T-cell (primary cell): ENCODE data around the gene TNFAIP2. TPM values are rescaled to one million over a fixed set of nuclear protein-coding genes. Genes with fewer than 3 reads are reported as not detected.

Experiments used
- ATAC-seq, 4 experiments: fragments of 200-7000 bp in 3 of 4; fragments of 150-1000 bp in 1 of 4; cut with Tn5 transposase; replicated peaks in 1 of 4; 1 replicate in 3 of 4; 2 replicates in 1 of 4; pipeline ENCODE4 v1.10.0; 2021; ENCODE audit warnings: moderate library complexity in 3 of 4, mild to moderate bottlenecking in 2 of 4, moderate number of reproducible peaks in 1 of 4
- CTCF ChIA-PET, 2 donors: fragments of 300-600 bp; sonication (Branson Sonifier 250); formaldehyde crosslinking; loops; one replicate each; lab custom pipeline; 2022; ENCODE audit warnings: antibody characterized with exemption in 2 of 2; lab: Charles Lee
- POLR2A ChIA-PET, 2 donors: fragments of 300-600 bp; sonication (Branson Sonifier 250); formaldehyde crosslinking; loops; one replicate each; lab custom pipeline; 2022; ENCODE audit warnings: antibody characterized with exemption in 2 of 2; lab: Charles Lee
- DNase-seq, 35 experiments: peaks; one replicate each; pipeline versions ENCODE4 v3.0.0 to v3.0.0-alpha.2; 2013 to 2023
- H3K27ac ChIP-seq: one replicate; pipeline ENCODE4 v1.5.1; 2013; ENCODE audit warnings: low read length
- H3K27me3 ChIP-seq, 2 experiments: replicated peaks in 1 of 2; 1 replicate in 1 of 2; 2 replicates in 1 of 2; pipeline versions ENCODE4 v1.6.1 to v1.7.0; 2013; ENCODE audit warnings: low read length in 1 of 2, mixed read lengths in 1 of 2; ENCODE audit not compliant: control insufficient read depth in 2 of 2, insufficient read depth in 2 of 2; ENCODE audit errors: extremely low read depth in 1 of 2
- H3K36me3 ChIP-seq, 2 donors: 1 replicate in 1 of 2; 2 replicates in 1 of 2; pipeline versions ENCODE4 v1.6.1 to v1.7.0; 2013; ENCODE audit warnings: low read length in 1 of 2; ENCODE audit not compliant: control insufficient read depth in 2 of 2, insufficient read depth in 1 of 2; ENCODE audit errors: extremely low read depth in 1 of 2
- H3K4me1 ChIP-seq, 2 experiments: 1 replicate in 1 of 2; 2 replicates in 1 of 2; pipeline versions ENCODE4 v1.6.1 to v1.7.0; 2013; ENCODE audit warnings: low read length in 2 of 2, mixed read lengths in 1 of 2; ENCODE audit not compliant: insufficient read depth in 2 of 2, control insufficient read depth in 1 of 2; ENCODE audit errors: extremely low read depth in 1 of 2
- H3K4me3 ChIP-seq, 2 donors: 1 replicate in 1 of 2; 2 replicates in 1 of 2; pipeline versions ENCODE4 v1.5.1 to v1.7.0; 2013; ENCODE audit warnings: mild to moderate bottlenecking in 2 of 2, low read length in 1 of 2, moderate library complexity in 1 of 2; ENCODE audit not compliant: control insufficient read depth in 1 of 2; ENCODE audit errors: extremely low read depth in 1 of 2
- H3K9me3 ChIP-seq: 2 replicates; pipeline ENCODE4 v1.7.0; 2013
- H3K27ac Mint-ChIP-seq, 2 donors: one replicate each; pipeline ENCODE4 v1.8.0; 2020 to 2021; ENCODE audit warnings: mild to moderate bottlenecking in 2 of 2, mixed read lengths in 2 of 2
- H3K27me3 Mint-ChIP-seq, 2 donors: one replicate each; pipeline ENCODE4 v1.8.0; 2021 to 2022; ENCODE audit warnings: mixed read lengths in 2 of 2
- H3K36me3 Mint-ChIP-seq: one replicate; pipeline ENCODE4 v1.8.0; 2021; ENCODE audit warnings: mixed read lengths
- H3K4me1 Mint-ChIP-seq, 3 donors: one replicate each; pipeline ENCODE4 v1.8.0; 2020 to 2022; ENCODE audit warnings: mixed read lengths in 3 of 3, mild to moderate bottlenecking in 1 of 3
- H3K4me3 Mint-ChIP-seq, 3 donors: one replicate each; pipeline ENCODE4 v1.8.0; 2020 to 2022; ENCODE audit warnings: mild to moderate bottlenecking in 3 of 3, mixed read lengths in 3 of 3, moderate library complexity in 3 of 3
- H3K9me3 Mint-ChIP-seq, 3 donors: one replicate each; pipeline ENCODE4 v1.8.0; 2020 to 2022; ENCODE audit warnings: mixed read lengths in 3 of 3
- WGBS: methylation state at CpG from one replicate; pipeline ENCODE4 v1.1.5; 2013; ENCODE audit warnings: missing lambda C conversion rate; ENCODE audit not compliant: insufficient coverage; 5-methylcytosine and 5-hydroxymethylcytosine counted together
- total RNA-seq, 35 experiments: library from RNA in 6 of 35; stranded (reverse) in 6 of 35; fragments of 120-200 nt in 1 of 35; gene quantifications; one replicate each; pipeline versions ENCODE4 v1.2.1 to v1.2.4 and lab custom pipeline; 2013 to 2026

The TNFAIP2 gene
- total RNA-seq, 5 donors from 2014 or later (not counting 1 experiment from before 2014, with no cell fraction given): 0.93 to 2.1 (median 1.0) TPM

- CTCF ChIA-PET: no interaction called here
- no peaks in the 10 kb centered on the region for H3K4me1 Mint-ChIP-seq
- no peak for ATAC-seq
- POLR2A ChIA-PET: no interaction called here
- WGBS: 97% methylated on average over 2 of the region's 2 CpGs
- no peak overlapping the region for H3K27ac Mint-ChIP-seq
- Histone ChIP-seq H3K4me1 (peaks cover 0 to 9% of the 10 kb centered on the region in 2 experiments), H3K36me3 (no peaks in the 10 kb centered on the region), H3K27me3 (peaks cover 4 to 47% of the 10 kb centered on the region in 2 experiments), H3K27ac (no peak overlapping the region), H3K9me3 (no peaks in the 10 kb centered on the region), H3K4me3 (no peak overlapping the region)
- H3K36me3 Mint-ChIP-seq: no peaks in the 10 kb centered on the region
- H3K9me3 Mint-ChIP-seq: no peaks in the 10 kb centered on the region
- no peak overlapping the region for H3K4me3 Mint-ChIP-seq
- peaks cover 16 to 18% of the 10 kb centered on the region in 2 donors for H3K27me3 Mint-ChIP-seq
- no peak for DNase-seq
Measured at GRCh38 chr14:103081951-103082350, 41.3 kb upstream of the TNFAIP2 start.

DNA sequence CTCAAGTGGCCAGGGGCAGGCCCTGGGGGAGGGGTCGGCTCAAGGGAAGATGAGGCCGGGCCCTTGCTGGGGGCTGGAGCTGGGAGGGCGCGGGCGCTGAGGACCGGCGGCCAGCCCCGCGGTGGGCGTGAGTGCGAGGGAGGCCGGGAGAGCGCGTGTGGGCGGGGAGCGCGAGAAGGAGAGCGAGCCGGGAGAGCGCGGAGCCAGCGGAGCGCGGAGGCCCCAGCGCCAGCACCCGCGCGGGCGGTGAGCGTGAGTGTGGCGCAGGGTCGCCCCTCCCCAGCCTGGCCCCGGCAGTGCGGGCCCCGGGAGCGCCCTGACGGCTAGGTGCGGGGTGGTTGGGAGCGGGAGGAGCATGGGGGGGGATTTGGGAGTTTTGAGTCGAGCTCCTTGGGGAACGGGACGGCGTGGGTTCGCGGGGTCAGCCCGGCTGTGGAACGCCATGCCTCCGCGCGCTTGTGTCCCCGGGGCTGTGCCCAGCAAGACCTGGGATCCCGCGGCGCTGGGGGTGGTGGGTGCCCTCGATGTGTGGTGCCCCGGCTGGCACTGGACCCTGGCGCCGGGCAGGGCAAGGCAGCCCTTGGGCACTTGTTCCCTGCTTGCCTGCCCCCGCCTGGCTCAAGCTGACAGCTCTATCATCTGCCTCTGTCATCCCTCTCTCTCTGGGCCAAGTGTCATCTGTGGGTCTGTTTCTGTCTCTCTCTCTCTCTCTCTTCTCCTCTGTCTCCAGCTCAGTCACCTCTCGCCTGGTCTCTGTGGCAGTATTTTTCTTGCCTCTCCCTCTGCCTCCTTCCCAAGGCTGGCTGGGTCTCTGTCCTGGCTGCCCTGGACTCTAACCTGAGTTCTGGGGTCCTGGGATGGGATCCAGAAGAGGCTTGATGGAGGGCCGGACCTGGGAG is 39.0 kb upstream of the TNFAIP2 start, which contains the start of gene LBHD2:
Gene LBHD2 (plus strand): TSS at position 190 of the 899 bp plus-strand sequence. CDS start 1,803 bp downstream, outside the sequence.
- Histone ChIP-seq H3K4me1 (no peaks in the 10 kb centered on the region), H3K36me3 (no peaks in the 10 kb centered on the region), H3K4me3 (no peak within 1 kb of the TSS), H3K27me3 (peaks cover 4 to 54% of the 10 kb centered on the region in 2 experiments), H3K9me3 (no peaks in the 10 kb centered on the region), H3K27ac (no peak within 1 kb of the TSS)
- H3K4me3 Mint-ChIP-seq: no peak within 1 kb of the TSS
- CTCF ChIA-PET: no interaction called here
- H3K4me1 Mint-ChIP-seq: no peaks in the 10 kb centered on the region
- WGBS: 26% methylated on average over 52 of the region's 61 CpGs
- H3K27ac Mint-ChIP-seq: no peak within 1 kb of the TSS
- H3K36me3 Mint-ChIP-seq: no peaks in the 10 kb centered on the region
- no peaks in the 10 kb centered on the region for H3K9me3 Mint-ChIP-seq
- DNase-seq: no peak
- H3K27me3 Mint-ChIP-seq: peaks cover 20 to 24% of the 10 kb centered on the region in 2 donors
- POLR2A ChIA-PET: no interaction called here
- peak in 1 of 4 experiments; percentile 21 for ATAC-seq

DNA sequence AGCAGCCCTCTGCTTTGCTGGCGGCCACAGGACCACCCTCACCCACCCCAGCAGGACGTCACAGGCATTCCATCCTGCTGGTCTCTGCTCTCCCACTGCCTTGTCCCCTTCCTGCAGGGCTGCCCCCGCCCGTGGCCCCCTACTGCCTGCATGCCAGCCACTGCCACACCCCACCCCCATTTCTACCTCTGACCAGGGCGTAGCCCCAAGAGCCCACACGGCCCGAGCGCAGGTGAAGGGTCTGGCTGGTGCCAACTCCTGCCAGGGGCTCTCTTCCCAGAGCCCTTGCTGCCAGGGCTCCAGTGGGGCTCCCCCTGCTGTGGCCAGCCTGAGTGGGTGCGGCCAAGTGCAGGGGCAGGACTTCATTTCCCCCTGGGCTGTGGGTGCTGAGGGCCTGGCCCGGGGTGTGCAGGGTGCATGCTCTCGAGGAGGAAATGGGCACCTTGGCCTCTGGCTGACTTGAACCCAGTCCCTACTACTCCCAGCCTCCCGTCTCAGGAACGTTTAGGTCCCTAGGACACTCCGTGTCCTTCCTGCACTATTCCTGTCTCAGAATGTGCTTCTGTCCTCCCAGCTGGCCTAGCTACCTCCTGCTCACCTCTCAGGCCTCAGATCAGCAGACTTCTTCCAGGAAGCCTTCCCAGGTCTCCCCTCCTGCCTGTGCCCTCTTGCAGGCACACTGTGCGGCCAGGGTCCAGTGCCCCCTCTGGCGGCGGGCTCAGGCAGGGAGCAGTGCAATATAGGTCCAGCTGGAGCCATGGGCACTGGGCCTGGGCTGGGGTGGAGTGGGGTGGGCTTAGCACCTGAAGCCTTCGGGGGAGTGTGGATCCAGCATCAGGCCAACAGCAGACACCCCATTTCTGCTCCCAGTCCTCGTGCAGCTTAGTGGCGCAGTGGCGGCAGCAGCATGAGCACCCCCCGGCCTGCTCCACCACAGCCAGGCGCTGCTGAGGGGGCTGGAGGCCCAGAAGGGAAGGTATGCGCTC is 37.9 kb upstream of the TNFAIP2 start:
- peaks cover 4 to 59% of the 10 kb centered on the region in 2 experiments for H3K27me3 ChIP-seq
- no peak overlapping the region for H3K4me3 Mint-ChIP-seq
- no peaks in the 10 kb centered on the region for H3K4me1 Mint-ChIP-seq
- H3K4me3 ChIP-seq: no peak overlapping the region
- no peaks in the 10 kb centered on the region for H3K9me3 ChIP-seq
- H3K27me3 Mint-ChIP-seq: peaks cover 20 to 24% of the 10 kb centered on the region in 2 donors
- H3K36me3 Mint-ChIP-seq: no peaks in the 10 kb centered on the region
- no peak overlapping the region for H3K27ac ChIP-seq
- ChIA-PET POLR2A (no interaction called here), CTCF (no interaction called here)
- WGBS: 78% methylated on average over 20 of the region's 24 CpGs
- H3K4me1 ChIP-seq: peaks cover 0 to under 1% of the 10 kb centered on the region in 2 experiments
- no peak for DNase-seq
- ATAC-seq: no peak
- no peaks in the 10 kb centered on the region for H3K9me3 Mint-ChIP-seq
- H3K27ac Mint-ChIP-seq: no peak overlapping the region
- H3K36me3 ChIP-seq: no peaks in the 10 kb centered on the region

DNA sequence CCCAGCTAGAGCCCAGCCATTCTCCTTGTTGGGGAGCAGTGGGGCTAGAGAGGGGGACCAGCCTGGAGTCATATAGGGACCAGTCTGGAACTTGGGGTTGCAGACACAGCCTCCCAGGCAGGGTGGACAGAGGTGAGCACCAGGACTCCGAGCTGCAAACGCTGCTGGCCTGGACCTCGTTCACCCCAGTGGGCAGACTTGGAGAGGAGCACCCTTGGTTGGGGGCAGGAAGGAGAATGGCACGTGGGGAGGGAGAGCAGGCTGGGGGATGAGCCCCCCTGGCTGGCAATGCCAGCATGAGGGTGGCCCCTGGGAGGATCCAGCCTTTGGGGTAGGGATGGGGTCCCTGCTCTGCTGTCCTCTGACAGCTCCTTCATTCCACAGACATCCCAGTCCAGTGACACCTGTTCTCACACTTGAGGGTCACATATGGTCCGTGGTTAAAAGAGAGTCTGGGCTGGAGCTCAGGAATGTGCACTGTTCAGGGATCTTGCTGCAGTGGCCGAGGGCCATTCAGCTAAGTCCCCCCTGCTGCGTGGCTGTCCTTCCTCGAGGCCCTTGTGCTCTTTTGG is 36.4 kb upstream of the TNFAIP2 start:
- H3K27ac Mint-ChIP-seq: no peak overlapping the region
- Histone ChIP-seq H3K27me3 (peaks cover 4 to 70% of the 10 kb centered on the region in 2 experiments), H3K4me3 (no peak overlapping the region), H3K36me3 (no peaks in the 10 kb centered on the region), H3K27ac (no peak overlapping the region), H3K4me1 (peaks cover 0 to 14% of the 10 kb centered on the region in 2 experiments), H3K9me3 (no peaks in the 10 kb centered on the region)
- 71% methylated on average over 8 of the region's 8 CpGs for WGBS
- DNase-seq (no peak), ATAC-seq (no peak)
- ChIA-PET CTCF (interaction anchor here in 1 of 2 donors (0.5 kb wide), 1 partner anchor 276 kb away, joined by 3 read pairs; no protein-coding TSS in a partner anchor), POLR2A (no interaction called here)
- no peak overlapping the region for H3K4me3 Mint-ChIP-seq
- no peaks in the 10 kb centered on the region for H3K36me3 Mint-ChIP-seq
- peaks cover 20 to 24% of the 10 kb centered on the region in 2 donors for H3K27me3 Mint-ChIP-seq
- peaks cover 0 to 4% (median 3%) of the 10 kb centered on the region in 3 donors for H3K4me1 Mint-ChIP-seq
- H3K9me3 Mint-ChIP-seq: no peaks in the 10 kb centered on the region

DNA sequence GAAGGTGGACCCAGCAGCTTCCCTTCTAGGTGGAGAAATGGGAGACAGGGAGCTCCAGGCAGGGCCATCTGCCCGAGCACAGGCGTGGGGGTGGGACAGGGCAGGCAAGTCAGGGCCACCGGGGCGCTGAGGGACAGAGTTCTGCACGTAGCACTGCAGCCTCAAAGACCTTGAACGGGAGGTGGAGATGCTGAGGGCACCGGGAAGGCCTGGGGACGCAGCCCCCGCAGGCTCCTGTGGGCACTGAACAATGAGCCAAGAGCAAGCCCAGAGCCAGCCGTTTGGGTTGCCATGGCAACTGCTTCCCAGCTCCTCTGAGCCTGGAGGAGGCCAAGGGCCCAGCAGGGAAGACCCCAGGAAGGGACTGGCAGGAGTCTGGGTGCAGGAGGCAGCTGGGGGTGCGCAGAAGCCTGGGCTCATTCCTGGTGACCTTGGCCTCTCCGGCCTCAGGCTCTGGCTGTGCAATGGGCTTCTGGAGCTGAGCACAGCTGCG is 35.9 kb upstream of the TNFAIP2 start:
- Mint-ChIP-seq H3K27me3 (peaks cover 20 to 24% of the 10 kb centered on the region in 2 donors), H3K4me3 (no peak overlapping the region), H3K27ac (no peak overlapping the region), H3K36me3 (no peaks in the 10 kb centered on the region), H3K4me1 (peaks cover 0 to 5% (median 3%) of the 10 kb centered on the region in 3 donors), H3K9me3 (no peaks in the 10 kb centered on the region)
- Histone ChIP-seq H3K9me3 (no peaks in the 10 kb centered on the region), H3K4me1 (peaks cover 0 to 16% of the 10 kb centered on the region in 2 experiments), H3K27ac (no peak overlapping the region), H3K4me3 (no peak overlapping the region), H3K36me3 (no peaks in the 10 kb centered on the region), H3K27me3 (peaks cover 4 to 76% of the 10 kb centered on the region in 2 experiments)
- DNase-seq (no peak), ATAC-seq (no peak)
- 80% methylated on average over 12 of the region's 13 CpGs for WGBS
- CTCF ChIA-PET: no interaction called here
- POLR2A ChIA-PET: no interaction called here
